RWPE1 (cell line): ENCODE data around the gene CASP4.

Experiments used
- CTCF ChIA-PET: fragments of 350-600 bp; sonication (Branson Sonifier 250); formaldehyde crosslinking; extraction: SDS; loops from one replicate; lab custom pipeline; 2021; lab: Yijun Ruan, JAX
- POLR2A ChIA-PET: fragments of 400-600 bp; formaldehyde crosslinking; extraction: SDS; loops from one replicate; lab custom pipeline; 2020; ENCODE audit warnings: antibody characterized with exemption; ENCODE audit not compliant: low non-redundant PET; lab: Yijun Ruan, JAX
- DNase-seq: peaks from one replicate; pipeline ENCODE4 v3.0.0; 2012; ENCODE audit warnings: low spot score
- H3K27ac ChIP-seq: fragments of 450-650 bp; 2 replicates; pipeline ENCODE4 v1.5.1; 2017
- TF ChIP-seq, protein P1 (sequence below): fragments of 450-650 bp; conservative IDR thresholded peaks from 2 replicates; pipeline ENCODE4 v1.5.1; 2017; ENCODE audit warnings: low read depth, mild to moderate bottlenecking

Gene CASP4

DNA sequence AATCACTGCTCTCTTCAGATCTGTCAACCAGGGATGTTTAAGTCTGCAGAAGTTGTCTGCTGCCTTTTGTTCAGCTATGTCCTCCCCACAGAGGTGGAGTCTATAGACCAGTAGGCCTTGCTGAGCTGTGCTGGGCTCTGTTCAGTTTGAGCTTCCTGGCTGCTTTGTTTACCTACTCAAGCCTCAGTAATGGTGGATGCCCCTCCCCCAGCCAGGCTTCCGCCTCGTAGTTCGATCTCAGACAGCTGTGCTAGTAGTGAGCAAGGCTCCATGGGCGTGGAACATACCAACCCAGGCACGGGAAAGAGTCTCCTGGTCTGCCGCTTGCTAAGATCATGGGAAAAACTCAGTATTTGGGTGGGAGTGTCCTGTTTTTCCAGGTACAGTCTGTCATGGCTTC is 42.5 kb downstream of the CASP4 start:
- DNase-seq, result no peak
- TF ChIP-seq, protein P1, sequence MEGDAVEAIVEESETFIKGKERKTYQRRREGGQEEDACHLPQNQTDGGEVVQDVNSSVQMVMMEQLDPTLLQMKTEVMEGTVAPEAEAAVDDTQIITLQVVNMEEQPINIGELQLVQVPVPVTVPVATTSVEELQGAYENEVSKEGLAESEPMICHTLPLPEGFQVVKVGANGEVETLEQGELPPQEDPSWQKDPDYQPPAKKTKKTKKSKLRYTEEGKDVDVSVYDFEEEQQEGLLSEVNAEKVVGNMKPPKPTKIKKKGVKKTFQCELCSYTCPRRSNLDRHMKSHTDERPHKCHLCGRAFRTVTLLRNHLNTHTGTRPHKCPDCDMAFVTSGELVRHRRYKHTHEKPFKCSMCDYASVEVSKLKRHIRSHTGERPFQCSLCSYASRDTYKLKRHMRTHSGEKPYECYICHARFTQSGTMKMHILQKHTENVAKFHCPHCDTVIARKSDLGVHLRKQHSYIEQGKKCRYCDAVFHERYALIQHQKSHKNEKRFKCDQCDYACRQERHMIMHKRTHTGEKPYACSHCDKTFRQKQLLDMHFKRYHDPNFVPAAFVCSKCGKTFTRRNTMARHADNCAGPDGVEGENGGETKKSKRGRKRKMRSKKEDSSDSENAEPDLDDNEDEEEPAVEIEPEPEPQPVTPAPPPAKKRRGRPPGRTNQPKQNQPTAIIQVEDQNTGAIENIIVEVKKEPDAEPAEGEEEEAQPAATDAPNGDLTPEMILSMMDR, result no peak
- ChIA-PET POLR2A (no interaction called here), CTCF (no interaction called here)
- no peak overlapping the region for H3K27ac ChIP-seq

DNA sequence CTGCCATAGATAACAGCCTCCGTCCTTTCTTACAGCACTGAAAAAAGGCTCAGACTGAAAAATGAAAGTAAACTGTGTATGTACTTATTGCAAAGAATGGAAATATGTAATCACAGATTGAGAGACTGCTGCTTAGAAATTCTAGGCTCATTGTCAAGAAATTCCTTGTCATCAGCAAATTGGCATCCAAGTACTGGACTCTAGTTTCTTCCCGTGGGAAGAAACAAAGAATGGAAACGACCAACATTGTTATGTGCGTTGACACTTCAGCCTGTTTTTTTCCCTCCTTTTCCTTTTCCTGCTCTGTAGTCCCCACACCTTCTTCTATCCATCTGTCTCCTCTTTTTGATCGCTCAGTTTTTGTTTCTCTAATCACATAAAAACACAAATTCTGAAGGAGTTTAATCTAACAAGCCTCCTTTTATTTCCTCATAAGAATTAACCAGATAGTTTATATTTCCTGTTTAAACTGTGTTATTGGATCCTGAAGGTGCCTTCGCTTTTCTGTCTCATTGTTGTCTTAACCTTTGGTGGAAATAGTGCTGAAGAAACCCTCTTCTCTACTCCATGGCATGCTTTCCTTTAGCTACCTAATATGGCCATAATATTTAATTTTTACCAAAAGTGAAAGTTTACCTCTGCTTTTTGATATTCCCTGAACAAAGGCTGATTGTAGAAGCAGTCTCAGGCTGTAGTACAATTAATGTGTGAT is 50.1 kb downstream of the CASP4 start:
- no peak overlapping the region for H3K27ac ChIP-seq
- no peak for DNase-seq
- TF ChIP-seq, protein P1, result no peak
- POLR2A ChIA-PET, result no interaction called here
- CTCF ChIA-PET, result interaction anchor here (0.6 kb wide), 1 partner anchor 1309 kb away, joined by 3 read pairs; no protein-coding TSS in a partner anchor

DNA sequence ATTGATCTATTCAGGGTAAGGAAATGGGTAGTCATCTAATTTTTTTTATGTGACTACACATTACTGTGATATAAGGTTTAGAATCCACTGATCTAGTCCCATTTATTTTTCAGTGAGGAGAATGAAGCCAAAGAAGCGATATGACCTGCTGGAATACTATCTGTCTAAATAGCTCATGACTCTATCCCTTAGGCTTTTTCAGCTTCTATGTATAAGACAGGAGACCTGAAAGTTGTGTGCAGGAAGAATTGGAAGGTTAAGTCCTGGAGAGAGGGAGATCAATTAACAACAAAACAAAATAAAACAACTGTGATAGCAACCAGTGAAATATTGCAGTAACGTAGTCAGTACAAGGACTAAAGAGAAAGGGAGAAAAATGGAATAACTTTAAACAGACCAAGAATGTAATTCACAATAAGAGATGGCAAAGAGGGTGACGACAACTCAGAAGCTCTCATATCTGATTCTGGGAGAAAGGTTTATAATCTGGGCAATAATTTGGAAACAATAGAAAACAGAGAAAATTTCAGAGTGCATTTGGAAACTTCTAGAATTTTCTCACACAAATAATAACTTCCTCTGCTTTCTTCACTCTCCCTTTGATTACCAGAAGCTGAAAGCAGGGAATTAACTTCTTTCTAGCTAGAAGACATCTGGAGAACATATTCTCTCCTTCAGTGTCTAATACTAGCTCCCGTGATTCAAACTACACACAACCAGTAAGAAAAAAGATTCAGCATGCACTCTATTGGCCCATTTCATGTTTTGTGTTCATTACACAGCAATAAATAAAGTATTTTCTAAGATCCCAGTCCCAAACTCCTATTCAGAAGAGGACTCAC is 50.9 kb downstream of the CASP4 start:
- no peak for DNase-seq
- POLR2A ChIA-PET, result no interaction called here
- H3K27ac ChIP-seq, result no peak overlapping the region
- TF ChIP-seq, protein P1, result no peak
- CTCF ChIA-PET, result no interaction called here

DNA sequence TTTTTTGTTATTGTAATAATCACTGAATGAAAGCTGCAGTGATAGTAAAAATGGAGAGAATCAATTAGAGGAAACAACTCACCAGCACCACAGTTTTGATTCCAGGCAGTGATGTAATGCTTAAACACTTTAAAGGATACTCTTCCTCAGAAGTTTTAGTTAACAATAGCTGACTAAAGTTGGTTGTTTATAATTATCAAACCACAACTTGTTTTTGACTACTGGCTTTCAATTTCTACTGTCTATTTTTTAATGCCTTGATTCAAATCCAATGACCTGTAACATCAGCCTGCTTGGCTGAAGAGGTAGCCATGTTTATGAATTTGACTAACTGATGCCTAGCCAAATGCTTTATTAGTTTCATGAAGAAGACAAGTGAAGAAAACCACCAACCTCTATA is 51.9 kb downstream of the CASP4 start:
- DNase-seq, result no peak
- ChIA-PET POLR2A (no interaction called here), CTCF (no interaction called here)
- H3K27ac ChIP-seq, result no peak overlapping the region
- TF ChIP-seq, protein P1, result no peak

DNA sequence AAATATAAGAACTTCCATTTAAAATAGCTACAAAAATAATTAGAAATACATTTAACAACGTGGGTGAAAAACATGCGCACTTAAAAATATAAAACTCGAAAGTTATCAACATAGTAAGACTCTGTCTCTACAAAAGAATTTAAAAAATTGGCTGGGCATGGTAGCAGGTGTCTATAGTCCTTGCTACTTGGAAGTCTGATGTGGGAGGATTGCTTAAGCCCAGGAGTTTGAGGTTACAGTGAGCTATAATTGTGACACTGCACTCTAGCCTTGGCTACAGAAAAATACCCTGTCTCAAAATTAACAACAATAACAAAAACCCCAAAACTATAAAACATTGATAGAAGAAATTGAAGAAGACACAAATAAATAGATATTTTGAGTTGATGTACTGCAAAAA is 56.3 kb downstream of the CASP4 start:
- DNase-seq, result no peak
- POLR2A ChIA-PET, result no interaction called here
- H3K27ac ChIP-seq, result no peak overlapping the region
- CTCF ChIA-PET, result no interaction called here
- TF ChIP-seq, protein P1, result no peak

DNA sequence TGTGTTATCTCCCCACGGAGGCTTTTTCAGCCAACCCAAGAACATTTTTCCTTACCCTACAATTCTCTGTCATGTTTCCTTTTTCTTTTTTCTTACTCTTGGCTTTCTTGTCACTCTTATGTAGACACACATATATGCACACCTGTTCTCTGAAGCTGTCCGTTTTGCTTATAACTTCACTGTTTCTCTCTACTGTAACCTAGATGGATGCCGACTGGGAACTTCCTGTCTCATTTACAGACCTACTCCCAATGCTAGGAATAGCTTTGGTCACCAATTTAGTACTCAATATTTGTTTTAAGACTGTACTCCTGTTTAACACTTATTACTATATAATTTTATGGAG is 60.2 kb downstream of the CASP4 start:
- CTCF ChIA-PET, result no interaction called here

More for the DNA sequence above, 60.2 kb downstream of the CASP4 start:
- DNase-seq, result no peak
- POLR2A ChIA-PET, result no interaction called here
- TF ChIP-seq, protein P1, result no peak
- H3K27ac ChIP-seq, result no peak overlapping the region
